TTC549 (cell line): Measurements from ENCODE around the gene C4BPA.

Experiments
- FAIRE-seq: peaks from 2 replicates; lab custom pipeline; 2012; peaks lifted over from hg19 to GRCh38; lab: Jason Lieb, UNC

The C4BPA gene

DNA sequence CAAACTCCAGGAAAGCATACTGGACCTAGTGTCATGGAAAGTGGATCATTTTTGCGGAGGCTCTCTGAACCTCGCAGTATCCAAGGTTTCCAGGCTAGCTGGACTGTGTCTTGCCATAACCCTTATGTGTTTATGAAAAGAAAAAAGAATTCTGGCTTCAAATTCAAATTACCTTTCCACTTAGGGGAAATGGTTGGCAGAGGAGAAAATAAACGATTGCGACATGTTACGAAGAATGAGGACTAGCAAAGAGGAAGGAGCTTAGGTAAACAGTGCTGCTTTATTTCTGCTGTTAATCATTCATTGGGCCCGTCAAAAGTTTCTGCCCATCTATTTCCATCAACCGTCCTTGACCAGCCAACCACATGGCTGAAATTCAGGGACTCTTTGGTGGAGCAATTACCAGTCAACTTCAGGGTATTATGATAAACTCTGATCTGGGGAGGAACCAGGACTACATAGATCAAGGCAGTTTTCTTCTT, at the start of gene C4BPA:
C4BPA (plus strand) TSS at position 342 of the 482 bp plus-strand sequence. CDS start 8,793 bp downstream, outside the sequence.
- no peak for FAIRE-seq

- FAIRE-seq, result no peak
Measured at GRCh38 chr1:207054491-207054890, 49.5 kb upstream of the C4BPA start.

DNA sequence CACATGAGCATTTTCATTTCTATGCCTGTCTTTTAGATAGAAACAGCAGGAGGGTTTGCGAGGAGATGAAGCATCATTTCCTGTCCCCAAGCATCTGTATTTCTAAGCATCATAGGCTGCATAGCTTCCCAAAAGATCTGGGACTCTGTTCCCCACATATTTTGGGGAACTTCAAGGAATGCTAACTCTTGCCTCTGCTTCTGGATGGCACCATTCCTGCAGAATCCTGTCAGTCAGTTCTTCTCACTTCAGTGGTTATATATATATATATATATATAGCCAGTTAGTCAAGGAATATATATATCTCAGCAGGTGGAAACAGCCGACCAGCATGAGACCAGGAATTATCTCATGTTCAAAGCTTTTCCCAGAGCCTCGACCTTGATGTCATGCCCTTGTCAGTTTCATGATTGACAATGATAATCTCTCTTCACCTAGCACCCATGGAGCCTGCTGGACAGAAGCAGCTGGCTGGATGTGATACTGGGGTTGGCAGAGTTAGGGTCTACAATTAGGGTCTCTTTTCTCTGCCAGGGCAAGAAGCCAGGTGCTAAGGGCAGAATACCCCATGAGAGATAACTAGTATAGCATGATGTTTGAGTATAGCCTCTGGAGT, 48.5 kb upstream of the C4BPA start:
- no peak for FAIRE-seq

GRCh38 chr1:207056673-207057072, 47.4 kb upstream of the C4BPA start:
- no peak for FAIRE-seq

DNA sequence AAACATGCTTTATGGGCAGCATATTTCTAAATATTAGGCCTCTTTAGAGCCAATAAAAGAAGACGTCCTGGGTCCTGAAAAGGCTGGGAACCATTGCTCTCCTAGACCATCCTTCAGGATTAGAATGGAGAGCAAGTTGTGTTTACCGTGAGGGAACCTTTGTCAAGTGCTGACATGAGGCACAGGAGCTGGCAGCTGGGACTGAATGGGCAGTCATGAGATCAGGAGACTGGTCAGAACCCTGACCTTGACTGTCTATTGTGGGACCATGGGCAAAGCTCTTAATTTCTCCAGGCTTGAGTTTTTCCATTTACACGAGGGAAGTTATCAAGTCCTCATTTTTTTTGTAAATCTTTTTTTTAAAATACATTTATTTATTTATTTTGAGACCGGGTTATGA, 45.8 kb upstream of the C4BPA start:
- FAIRE-seq, result no peak

DNA sequence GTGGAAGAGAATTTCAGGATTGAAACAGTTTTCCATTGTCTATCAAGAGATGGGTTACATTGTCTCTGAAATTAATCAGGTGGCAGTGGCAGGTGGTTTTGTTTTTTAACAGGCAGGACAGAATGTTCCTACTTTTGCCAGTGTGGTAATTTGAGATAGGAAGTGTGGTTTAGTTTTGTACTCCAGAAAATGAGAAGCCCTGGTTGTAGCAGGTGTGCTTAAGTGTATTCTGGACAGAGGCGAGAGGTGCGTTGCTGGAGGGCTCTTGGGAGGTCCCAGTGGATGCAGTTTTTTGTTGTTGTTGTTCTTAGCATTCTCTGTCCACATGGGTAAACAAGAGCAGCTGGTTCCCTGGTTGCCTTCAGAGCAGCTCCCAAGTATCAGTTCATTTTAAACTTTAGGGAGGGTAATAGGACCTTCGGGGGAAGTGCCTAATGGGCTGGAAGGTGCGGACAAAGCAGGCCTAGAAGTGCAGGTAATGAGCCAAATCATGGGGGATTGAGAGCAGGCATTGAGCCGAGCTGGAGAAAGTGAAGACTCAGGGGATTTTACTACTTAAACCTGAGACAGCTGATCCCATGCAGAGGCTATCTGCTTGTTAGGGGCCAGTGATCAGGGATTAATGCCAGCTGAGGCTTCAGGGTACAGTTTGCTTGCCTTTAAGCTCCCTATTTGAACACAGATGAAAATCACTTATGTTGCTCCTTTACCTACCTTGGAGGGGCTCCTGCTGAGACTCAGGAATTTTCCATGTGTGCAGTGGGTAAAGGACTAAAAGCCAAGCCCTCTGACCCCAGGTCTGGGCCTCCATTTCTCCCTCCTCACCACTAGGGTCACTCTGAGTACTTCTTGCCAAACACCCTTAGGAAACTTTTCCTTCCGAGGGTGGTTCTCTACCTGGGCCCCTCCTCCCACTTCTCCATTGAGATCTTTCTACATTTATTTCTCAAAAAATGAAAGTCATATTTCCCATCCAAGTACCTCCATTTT, 44.9 kb upstream of the C4BPA start:
- FAIRE-seq, result no peak

DNA sequence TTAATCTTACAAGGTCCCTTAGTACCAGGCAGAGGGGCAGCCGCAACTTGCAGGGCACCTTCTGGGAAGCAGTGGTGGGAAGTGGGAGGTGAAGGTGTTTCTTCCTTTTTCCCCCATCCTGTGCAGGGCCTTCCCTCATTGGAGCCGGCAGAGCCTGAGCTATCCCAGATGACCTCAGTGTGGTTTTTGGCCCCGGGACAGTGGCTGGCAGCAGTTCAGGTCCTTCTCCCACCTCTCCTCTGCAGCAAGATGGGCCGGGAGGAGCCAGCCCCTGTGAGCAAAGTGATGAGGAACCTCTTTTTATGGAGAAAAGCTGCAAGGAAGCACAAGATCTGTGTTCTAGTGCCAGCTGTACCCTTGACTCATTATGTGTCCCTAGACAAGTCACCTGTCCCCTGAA, 44.2 kb upstream of the C4BPA start:
- no peak for FAIRE-seq

- no peak for FAIRE-seq
Measured at GRCh38 chr1:207060596-207060995, 43.4 kb upstream of the C4BPA start.

GRCh38 chr1:207062058-207062457, 42.0 kb upstream of the C4BPA start:
- FAIRE-seq, result no peak

DNA sequence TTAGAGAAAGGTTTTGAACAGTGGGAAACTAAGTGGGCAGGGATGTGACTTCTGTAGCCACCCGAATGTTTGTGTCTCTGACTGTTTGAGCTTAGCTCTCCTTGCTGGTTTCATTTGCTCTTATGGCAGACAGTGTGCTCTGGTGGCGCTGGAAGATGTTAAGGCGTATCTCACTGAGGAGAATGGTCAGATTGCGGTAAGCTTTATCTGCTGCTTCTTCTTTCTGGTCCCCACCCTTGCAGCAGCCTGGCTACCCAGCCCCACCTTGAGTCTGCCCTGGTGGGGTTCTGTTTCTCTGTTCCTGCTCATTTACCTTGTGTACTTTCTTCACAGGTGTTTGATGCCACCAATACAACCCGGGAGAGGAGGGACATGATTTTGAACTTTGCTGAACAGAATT, 41.0 kb upstream of the C4BPA start:
- FAIRE-seq, result no peak

GRCh38 chr1:207064561-207064960, 39.5 kb upstream of the C4BPA start:
- no peak for FAIRE-seq

GRCh38 chr1:207067185-207067584, 36.8 kb upstream of the C4BPA start:
- no peak for FAIRE-seq

DNA sequence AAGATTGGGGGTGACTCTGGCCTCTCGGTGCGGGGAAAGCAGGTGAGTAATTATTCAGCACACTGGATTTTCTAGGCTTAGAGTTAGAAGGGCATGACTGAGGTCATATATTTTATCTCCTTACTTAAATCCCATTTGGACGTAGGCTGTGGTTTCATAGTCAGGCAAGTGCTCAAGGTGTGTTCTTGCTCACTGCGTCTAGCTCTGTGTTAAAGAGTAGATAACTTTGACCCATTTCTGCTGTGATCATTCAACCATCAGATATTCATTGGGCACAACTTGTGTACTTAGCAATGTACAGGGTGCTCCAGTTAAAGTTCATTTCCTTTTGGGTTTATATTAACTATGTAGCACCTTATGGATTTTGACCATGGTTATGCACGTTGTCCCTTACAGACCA, 36.4 kb upstream of the C4BPA start:
- no peak for FAIRE-seq

GRCh38 chr1:207069061-207069460, 35.0 kb upstream of the C4BPA start:
- FAIRE-seq, result no peak

DNA sequence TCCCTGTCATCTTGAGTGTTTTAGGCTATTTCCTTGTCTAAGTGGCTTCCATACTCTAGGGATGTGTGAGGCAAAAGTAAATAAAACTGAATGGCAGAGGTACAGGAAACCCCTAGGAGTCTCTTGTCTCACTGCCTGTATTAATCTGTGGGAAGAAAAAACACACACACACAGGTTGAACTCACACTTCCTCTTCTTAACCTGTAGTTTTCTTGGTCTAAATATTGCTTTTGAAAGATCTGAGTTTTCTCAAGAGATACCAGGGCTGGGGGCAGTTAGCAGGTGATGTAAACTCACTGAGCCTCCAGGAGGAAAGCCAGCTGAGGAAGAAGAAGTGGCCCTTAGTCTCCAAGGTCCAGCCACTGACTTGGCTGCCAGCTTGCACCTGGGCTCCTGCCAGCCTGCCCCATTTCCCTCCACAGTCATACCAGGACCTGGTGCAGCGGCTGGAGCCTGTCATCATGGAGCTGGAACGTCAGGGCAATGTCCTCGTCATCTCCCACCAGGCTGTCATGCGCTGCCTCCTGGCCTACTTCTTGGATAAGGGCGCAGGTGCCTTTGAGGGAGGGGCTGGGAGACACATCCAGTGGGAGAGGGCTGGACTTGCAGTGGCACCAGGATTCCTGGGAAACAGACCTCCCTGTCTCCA, 34.1 kb upstream of the C4BPA start:
- FAIRE-seq, result no peak

GRCh38 chr1:207070811-207071210, 33.2 kb upstream of the C4BPA start:
- FAIRE-seq, result no peak

GRCh38 chr1:207071426-207071825, 32.6 kb upstream of the C4BPA start:
- FAIRE-seq, result no peak

GRCh38 chr1:207072233-207072632, 31.8 kb upstream of the C4BPA start:
- no peak for FAIRE-seq

DNA sequence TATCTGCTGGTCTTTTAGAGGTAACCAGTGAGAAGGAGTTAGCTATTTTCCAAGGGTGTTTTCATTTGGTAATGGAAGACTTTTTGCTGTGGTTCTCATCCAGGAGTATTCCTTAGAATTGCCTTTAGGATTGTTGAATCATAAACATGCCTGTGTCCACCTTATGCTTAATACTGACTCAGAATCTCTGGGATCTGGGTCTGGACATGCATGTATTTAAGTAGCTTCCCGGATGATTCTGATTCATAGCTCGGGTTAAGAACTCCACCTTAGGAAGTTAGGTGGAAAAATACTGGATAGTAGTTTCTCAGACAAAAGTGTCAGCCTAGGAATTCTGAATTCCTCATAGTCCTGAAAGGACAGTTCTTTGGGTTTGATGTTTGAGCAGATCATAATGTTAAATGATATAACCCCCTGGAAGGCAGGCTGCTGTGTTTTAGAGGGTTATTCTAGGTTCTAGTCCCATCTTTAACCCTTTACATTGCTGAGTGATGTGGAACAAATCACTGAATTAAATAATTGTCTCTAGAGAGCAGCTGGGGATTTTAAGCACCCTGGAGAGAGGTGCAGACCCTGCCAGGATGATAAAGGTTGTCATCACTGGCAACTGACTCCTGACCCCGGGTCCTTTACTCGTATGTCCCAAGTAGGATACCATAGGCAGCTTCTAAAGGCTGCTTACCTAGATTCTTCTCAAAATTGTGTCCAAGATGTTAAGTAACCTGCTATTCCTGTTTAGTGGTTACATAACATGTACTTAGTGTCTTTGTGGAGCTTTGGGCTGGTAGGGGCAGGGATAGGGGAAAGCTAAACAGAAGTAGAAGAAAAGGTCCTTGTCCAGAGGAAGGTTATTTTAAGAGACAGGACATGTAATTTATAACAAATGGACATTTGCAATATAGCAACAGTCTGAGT, 29.9 kb upstream of the C4BPA start:
- no peak for FAIRE-seq

DNA sequence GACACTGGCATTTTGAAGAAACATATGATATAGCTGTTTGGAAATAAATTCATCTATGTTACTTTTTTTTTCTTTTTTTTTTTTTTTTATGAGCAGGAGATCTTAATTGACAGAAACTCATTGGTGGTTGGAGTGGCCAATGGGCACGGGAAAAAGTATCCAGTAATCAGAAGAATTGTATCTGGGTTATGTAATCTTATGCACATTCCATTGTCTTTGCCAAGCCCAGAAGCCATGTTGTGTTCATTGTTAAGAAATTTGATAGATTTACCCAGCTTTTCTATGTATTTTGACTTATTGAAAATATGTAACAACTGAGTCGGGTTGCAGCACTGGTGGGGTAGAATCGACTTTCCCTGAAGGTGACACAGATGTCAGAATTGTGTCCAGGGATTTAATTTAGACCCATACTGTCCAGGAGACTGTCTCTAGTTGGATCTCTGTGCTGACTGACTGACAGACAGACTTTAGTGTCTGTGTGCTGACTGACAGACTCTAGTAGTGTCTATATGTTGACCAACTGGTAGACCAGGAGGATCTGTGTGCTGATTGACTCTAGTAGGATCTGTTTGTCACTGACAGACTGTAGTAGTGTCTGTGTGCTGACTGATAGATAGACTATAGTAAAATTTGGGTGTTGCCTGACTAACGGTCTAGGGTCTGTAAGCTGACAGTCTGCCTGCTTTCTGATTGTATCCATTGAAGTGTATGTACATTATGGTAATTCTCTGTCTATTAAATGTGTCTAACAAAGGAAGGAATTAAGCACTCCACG, 27.7 kb upstream of the C4BPA start:
- FAIRE-seq, result no peak

DNA sequence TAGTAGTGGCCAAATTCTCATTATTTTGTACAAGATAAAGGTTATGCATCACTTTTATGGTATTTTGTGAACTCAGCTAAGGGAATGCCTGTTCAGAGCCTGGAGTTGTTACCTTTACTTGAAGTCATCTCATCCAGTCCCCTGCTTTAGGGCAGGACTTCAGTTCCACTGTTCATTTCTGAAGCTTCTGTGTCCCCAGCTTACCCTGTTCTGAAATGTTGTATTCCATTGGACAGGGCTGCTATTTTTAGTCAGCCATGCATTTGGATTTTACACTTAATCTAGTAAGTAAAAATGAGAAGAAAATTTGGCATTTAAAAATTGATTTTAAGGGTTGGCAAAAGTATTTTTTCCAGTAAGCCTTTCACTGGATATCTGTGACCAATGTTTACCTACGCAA, 27.0 kb upstream of the C4BPA start:
- FAIRE-seq, result no peak
